Medulla oblongata (tissue), 1 donor: Measurements from ENCODE around the gene CLC.
"Not testable (repeated sequence)": the region's sequence is repeated elsewhere in the genome, so short reads cannot be mapped to it uniquely, and the experiment has no call there.

Experiments
- DNase-seq: peaks from one replicate; pipeline ENCODE4 v3.0.0-alpha.2; 2015; ENCODE audit errors: extremely low spot score

Gene CLC

DNA sequence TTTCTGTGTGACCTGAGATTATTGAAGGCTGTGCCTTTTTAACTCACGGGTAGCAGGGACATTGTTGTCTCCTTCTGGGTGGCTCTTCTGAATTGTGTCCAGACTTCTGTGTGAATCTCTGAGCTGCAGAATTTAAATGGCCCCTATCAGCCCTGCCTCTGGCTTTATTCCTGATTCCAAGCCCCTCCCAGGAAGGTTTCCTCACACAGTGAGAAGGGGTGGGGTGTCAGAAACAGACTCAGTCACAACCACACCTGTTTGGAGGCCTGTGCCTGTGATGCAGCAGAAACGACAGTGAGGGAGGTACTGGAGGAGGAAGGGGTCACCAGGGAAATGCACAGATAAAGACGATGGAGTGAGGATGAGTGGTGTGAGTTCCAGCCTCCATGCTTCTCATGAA is at the start of gene CLC:
TSS of gene CLC (minus strand) at position 139 of the 400 bp plus-strand sequence. CDS start at position 62, 77 bp downstream.
- DNase-seq, result no peak

DNA sequence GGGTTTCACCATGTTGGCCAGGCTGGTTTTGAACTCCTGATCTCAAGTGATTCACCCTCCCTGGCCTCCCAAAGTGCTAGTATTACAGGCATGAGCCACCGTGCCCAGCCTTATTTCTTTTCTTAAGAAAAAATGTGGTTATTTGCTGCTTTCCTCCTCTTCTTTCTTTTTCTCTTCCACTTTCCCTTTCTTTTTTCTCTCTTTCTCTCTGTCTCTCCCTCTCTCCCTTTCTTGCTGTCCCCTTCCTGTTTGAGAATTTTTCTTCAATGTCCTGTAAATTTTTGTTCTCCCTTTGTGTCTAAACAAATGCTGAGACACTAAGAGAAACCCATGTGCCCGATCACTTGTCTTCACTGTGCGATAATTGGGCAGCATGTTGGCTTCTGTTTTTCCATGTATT is 43.1 kb upstream of the CLC start:
- no peak for DNase-seq

GRCh38 chr19:39778763-39779162 is 40.9 kb upstream of the CLC start, which contains the start of gene LEUTX:
LEUTX (plus strand) TSS chr19:39778854; CDS start chr19:39778921, 67 bp downstream.
- DNase-seq, result no peak

GRCh38 chr19:39768786-39769185 is 31.0 kb upstream of the CLC start:
- DNase-seq, result no peak

DNA sequence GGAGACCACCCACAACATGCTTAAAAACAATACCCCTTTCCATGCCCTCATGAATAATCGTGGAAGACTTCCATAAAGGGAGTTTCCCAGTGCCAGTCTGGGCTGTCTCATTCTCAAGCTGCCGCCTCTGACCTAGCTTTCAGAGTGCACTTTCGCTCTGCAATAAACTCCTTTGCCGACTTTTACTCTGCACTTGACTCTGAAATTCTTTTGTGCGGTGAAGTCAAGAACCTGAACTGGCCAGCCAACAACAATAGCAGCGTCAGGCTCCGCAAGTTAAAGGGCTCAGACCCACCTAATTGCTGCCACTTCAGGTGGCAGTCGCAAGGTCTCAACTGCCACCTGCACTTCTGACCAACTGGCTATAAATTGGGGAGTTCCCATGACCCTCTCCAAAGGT is 30.5 kb upstream of the CLC start:
- DNase-seq, result no peak

DNA sequence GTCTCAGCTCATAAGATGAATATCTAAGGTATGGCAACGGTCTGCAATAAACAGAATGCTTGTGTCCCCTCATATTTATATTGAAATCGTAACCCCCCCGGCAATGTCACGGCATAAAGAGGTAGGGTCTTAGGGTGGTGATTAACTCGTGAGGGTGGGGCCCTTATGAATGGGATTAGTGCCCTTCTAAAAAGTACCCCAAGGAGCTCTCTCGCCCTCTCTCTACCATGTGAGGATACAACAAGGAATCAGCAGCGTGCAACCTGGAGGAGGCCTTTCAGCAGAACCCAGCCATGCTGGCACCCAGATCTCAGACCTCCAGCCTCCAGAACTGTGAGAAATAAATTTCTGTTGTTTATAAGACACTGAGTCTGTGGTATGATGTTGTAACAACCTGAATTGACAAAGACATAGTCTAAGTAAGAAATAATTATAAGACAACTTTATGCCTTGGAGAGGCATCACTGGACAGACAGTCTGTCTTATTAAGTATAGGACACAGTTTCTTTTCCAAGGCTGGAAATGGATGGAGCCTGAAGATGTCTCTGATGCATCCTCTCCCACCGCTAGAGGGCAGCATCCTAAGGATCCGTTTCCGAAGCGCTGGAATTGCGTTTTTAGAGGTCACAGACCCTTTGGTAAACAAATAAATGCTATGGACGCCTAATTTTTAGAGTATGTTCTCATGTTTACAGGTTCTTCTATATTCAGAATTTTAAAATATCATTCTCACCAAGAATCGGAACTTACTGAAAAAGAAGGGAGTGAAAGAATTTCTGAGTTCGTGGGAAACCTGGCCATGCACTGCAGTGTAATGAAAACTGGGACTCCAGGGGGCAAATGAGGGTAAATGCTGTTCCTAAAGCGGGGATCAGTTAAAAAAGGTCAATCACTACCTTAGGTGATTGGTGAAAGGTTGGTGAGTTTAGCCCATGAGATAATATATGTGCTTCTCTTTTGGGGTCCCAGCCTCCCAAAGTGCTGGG is 27.6 kb upstream of the CLC start:
- DNase-seq, result peak; percentile 12

- DNase-seq, result not testable (repeated sequence)
These were observed 24.0 kb upstream of the CLC start for GRCh38 chr19:39761851-39762250.

- no peak for DNase-seq
These were observed 21.8 kb upstream of the CLC start for GRCh38 chr19:39759457-39760184.

GRCh38 chr19:39754971-39755370 is 17.1 kb upstream of the CLC start:
- no peak for DNase-seq

- no peak for DNase-seq
These were observed 16.7 kb upstream of the CLC start for GRCh38 chr19:39754544-39754943.

- DNase-seq, result no peak
These were observed 15.0 kb upstream of the CLC start for GRCh38 chr19:39752795-39753194.

DNA sequence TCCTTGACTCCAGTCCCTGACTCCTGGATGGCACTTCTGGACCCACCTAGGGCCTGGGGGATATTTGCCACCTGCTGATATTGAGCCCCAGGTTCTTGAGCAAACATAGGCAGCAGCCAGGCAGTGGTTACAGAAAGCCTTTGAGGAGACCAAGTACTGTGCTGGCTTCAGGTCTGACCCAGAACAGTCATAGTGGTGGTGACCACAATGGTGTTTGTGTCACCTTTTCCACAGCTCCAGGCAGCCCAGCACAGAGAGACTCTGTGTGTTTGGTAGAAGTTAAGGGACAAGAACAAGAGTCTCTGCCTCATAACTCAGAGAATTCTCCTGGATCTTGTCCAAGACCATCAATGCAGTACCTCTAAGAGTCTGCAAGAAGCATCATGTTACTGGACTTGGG is 14.6 kb upstream of the CLC start:
- no peak for DNase-seq

GRCh38 chr19:39749981-39750380 is 12.2 kb upstream of the CLC start:
- no peak for DNase-seq

DNA sequence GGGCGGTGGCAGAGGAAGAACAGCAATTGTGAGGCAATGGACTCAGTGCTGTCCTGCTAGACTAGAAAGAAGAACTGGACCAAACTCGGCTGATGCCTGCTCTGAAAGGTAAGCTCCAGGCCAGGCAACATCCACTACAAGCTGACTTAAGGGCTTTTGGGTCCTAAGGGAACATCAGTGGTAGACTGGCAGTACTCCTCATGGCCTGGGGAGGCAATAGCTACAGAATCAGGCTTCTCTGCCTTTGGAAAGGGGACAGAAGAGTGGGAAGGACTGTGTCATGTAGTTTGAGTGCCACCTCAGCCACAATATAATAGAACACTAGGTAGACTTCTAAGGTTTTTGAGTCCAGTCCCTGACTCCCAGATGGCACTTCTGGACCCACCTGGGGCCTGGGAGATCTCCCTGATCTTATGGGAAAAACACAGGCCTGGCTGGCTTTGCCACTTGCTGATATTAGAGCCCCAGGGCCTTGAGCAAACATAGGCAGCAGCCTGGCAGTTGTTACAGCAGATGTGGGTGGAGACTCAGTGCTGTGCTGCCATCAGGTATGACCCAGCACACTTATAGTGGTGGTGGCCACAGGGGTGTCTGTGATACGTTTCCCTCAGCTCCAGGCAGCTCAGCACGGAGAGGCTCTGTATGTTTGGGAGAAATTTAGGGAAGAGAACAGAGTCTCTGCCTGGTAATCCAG is 9.2 kb upstream of the CLC start:
- DNase-seq, result no peak

DNA sequence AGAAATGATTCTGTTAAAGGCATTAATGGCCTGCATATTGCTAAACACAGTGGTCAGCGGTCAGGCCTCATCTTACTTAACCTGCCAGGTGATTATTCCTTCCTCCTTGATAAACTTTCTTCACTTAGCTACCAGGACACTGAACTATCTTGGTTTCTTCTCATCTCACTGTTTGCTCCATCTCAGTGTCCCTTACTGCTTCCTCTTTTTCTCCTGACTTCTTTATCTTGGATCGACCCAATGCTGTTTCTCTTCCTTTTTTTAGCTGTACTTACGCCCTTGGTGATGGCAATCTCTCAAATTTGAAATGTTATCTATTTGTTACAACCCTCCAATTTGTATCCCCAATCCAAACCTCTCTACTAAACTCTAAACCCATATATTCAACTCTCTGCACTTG is 7.8 kb upstream of the CLC start:
- DNase-seq, result peak; percentile 40

GRCh38 chr19:39740395-39740794 is 2.6 kb upstream of the CLC start:
- no peak for DNase-seq

DNA sequence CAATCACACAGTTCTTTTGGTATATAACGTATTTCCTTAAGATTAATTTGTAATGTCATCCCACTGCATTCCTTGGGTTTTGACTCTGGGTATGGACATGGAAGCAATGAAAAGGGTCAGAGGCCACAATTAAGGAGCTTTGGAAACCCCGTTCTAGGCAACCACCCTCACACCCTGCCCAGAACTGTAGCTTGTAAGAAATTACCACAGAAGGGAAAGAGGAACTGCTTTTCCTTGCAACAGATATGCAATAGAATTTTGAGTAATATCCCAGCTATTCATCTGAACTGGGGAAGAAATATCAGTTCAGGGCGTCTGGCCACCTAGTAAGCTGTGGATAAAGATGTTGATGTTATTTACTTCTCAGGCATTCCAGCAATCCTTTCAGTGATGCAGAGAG is 985 bp upstream of the CLC start:
- DNase-seq, result no peak

DNA sequence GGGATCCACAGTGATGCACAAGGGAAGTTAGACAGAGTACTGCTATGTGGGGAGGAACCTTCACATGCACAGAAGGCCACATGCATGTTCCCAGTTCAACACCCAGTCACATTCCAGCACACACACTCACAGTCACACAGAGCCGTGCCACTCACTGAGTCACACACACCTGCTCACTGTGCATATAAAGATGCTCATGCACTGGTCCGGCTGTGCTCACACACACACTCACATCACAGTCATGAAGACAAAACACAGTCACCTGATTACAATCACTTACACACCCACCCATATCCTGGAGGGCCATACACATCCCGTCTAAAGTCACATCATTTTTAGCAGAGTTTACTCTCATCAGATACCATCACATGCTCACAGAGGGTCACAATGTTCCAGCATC is 478 bp downstream of the CLC start:
- no peak for DNase-seq

DNA sequence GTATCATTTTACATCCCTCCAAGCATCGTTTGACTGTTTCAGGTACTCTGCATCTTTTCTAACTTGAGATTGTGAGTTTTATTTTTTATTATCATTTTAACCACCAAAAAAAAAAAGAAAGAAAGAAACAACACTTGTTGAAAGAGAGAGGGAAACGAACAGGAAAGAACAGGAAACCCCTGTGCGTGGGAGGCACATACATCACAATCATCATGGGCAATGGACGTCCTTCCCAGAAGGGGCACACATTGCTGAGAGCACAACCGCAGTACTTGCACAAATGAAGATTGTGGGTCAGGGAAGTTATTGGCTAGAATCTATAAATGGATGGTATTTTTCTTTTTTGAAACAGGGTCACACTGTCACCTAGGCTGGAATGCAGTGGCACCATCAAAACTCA is 1.7 kb downstream of the CLC start:
- no peak for DNase-seq

- no peak for DNase-seq
These were observed 2.1 kb downstream of the CLC start for GRCh38 chr19:39735688-39736087.

GRCh38 chr19:39733841-39734240 is 4.0 kb downstream of the CLC start:
- no peak for DNase-seq

- no peak for DNase-seq
These were observed 6.1 kb downstream of the CLC start for GRCh38 chr19:39731685-39732084.
